Natural killer cell (primary cell): ENCODE measurements around the gene SYNGR2. TPM values are rescaled to one million over a fixed set of nuclear protein-coding genes. Genes with fewer than 3 reads are reported as not detected.

Experiments used
- ATAC-seq, 3 donors: fragments of 150-1000 bp in 2 of 3; fragments of 200-7000 bp in 1 of 3; cut with Tn5 transposase; 1 replicate in 1 of 3; 2 replicates in 2 of 3; pipeline ENCODE4 v1.10.0; 2021; ENCODE audit warnings: mild to moderate bottlenecking in 2 of 3, moderate library complexity in 2 of 3
- DNase-seq, 2 donors: peaks; one replicate each; pipeline versions ENCODE4 v3.0.0 to v3.0.0-alpha.2; 2013 to 2021; ENCODE audit warnings: mixed read lengths in 1 of 2
- H3K27ac ChIP-seq: one replicate; pipeline ENCODE4 v1.5.1; 2013; ENCODE audit warnings: mild to moderate bottlenecking, low read length
- H3K27me3 ChIP-seq: one replicate; pipeline ENCODE4 v1.6.1; 2013; ENCODE audit warnings: low read length; ENCODE audit not compliant: control insufficient read depth, insufficient read depth
- H3K36me3 ChIP-seq: one replicate; pipeline ENCODE4 v1.6.1; 2013; ENCODE audit warnings: low read length; ENCODE audit not compliant: control insufficient read depth, insufficient read depth
- H3K4me1 ChIP-seq: one replicate; pipeline ENCODE4 v1.6.1; 2013; ENCODE audit warnings: low read length; ENCODE audit not compliant: control insufficient read depth, insufficient read depth
- H3K4me3 ChIP-seq: one replicate; pipeline ENCODE4 v1.5.1; 2013; ENCODE audit warnings: low read length
- H3K9me3 ChIP-seq: one replicate; pipeline ENCODE4 v1.6.1; 2013; ENCODE audit warnings: low read length; ENCODE audit not compliant: control insufficient read depth, insufficient read depth
- H3K27ac Mint-ChIP-seq, 2 donors: one replicate each; pipeline ENCODE4 v1.8.0; 2022; ENCODE audit warnings: mild to moderate bottlenecking in 2 of 2, mixed read lengths in 2 of 2, moderate library complexity in 1 of 2
- H3K27me3 Mint-ChIP-seq, 2 donors: one replicate each; pipeline ENCODE4 v1.8.0; 2022; ENCODE audit warnings: low read depth in 2 of 2, mixed read lengths in 2 of 2
- H3K36me3 Mint-ChIP-seq: one replicate; pipeline ENCODE4 v1.8.0; 2022; ENCODE audit warnings: mixed read lengths
- H3K4me1 Mint-ChIP-seq, 2 donors: one replicate each; pipeline ENCODE4 v1.8.0; 2022; ENCODE audit warnings: mixed read lengths in 2 of 2
- H3K4me3 Mint-ChIP-seq: one replicate; pipeline ENCODE4 v1.8.0; 2022; ENCODE audit warnings: mild to moderate bottlenecking, moderate library complexity, mixed read lengths
- H3K9me3 Mint-ChIP-seq, 2 donors: one replicate each; pipeline ENCODE4 v1.8.0; 2022; ENCODE audit warnings: mixed read lengths in 2 of 2
- WGBS: methylation state at CpG from one replicate; pipeline ENCODE4 v1.1.7; 2013; ENCODE audit warnings: missing lambda C conversion rate; ENCODE audit not compliant: insufficient coverage; 5-methylcytosine and 5-hydroxymethylcytosine counted together
- intact Hi-C: fragments of 100-400 bp; cut with micrococcal nuclease; formaldehyde crosslinking; loops from one replicate; pipeline ENCODE4 v1.14.2; 2022
- total RNA-seq, 4 donors: library from RNA; stranded (reverse); fragments of 120-200 nt in 1 of 4; gene quantifications; one replicate each; pipeline versions ENCODE4 v1.2.3 to v1.2.4, GENCODE V29; 2013 to 2022
- TF ChIP-seq, protein P1 (sequence below): fragments of 200-600 bp; IDR thresholded peaks from one replicate; pipeline ENCODE4 v1.8.0; 2022; ENCODE audit warnings: antibody characterized with exemption

SYNGR2 gene
- total RNA-seq, 3 donors from 2014 or later (not counting 1 experiment from before 2014, with no cell fraction given) = 41.2 to 62.1 (median 43.5) TPM

DNA sequence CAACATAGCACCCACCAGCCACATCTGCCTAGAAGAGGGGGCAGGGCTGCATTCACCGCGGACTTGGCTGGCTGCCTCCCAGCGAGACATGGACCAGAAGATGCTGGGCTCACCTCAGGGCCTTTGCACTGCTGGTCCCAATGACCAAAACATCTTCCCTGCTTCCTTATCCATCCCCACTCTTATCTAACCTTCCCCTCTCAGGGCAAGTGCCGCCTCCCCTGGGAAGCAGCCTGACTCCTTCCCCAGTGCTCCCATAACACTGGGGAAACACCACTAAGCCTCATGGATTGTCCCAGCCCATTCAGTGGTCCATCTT lies 45.5 kb upstream of the SYNGR2 start:
- 53% methylated on average over 4 of the region's 4 CpGs for WGBS
- H3K4me1 Mint-ChIP-seq = peaks cover 37 to 66% of the 10 kb centered on the region in 2 donors
- intact Hi-C loops = no loop called here
- Histone ChIP-seq H3K9me3 (no peaks in the 10 kb centered on the region), H3K4me1 (peaks cover 93% of the 10 kb centered on the region), H3K36me3 (peaks cover 84% of the 10 kb centered on the region), H3K27ac (peak overlapping the region; percentile 57), H3K27me3 (no peaks in the 10 kb centered on the region), H3K4me3 (no peak overlapping the region)
- no peaks in the 10 kb centered on the region for H3K9me3 Mint-ChIP-seq
- H3K27ac Mint-ChIP-seq = peak overlapping the region; percentile 82 to 84
- ATAC-seq (no peak), DNase-seq (no peak)
- H3K4me3 Mint-ChIP-seq = peak overlapping the region; percentile 71
- no peaks in the 10 kb centered on the region for H3K36me3 Mint-ChIP-seq
- TF ChIP-seq, protein P1, sequence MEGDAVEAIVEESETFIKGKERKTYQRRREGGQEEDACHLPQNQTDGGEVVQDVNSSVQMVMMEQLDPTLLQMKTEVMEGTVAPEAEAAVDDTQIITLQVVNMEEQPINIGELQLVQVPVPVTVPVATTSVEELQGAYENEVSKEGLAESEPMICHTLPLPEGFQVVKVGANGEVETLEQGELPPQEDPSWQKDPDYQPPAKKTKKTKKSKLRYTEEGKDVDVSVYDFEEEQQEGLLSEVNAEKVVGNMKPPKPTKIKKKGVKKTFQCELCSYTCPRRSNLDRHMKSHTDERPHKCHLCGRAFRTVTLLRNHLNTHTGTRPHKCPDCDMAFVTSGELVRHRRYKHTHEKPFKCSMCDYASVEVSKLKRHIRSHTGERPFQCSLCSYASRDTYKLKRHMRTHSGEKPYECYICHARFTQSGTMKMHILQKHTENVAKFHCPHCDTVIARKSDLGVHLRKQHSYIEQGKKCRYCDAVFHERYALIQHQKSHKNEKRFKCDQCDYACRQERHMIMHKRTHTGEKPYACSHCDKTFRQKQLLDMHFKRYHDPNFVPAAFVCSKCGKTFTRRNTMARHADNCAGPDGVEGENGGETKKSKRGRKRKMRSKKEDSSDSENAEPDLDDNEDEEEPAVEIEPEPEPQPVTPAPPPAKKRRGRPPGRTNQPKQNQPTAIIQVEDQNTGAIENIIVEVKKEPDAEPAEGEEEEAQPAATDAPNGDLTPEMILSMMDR = no peak
- no peaks in the 10 kb centered on the region for H3K27me3 Mint-ChIP-seq

DNA sequence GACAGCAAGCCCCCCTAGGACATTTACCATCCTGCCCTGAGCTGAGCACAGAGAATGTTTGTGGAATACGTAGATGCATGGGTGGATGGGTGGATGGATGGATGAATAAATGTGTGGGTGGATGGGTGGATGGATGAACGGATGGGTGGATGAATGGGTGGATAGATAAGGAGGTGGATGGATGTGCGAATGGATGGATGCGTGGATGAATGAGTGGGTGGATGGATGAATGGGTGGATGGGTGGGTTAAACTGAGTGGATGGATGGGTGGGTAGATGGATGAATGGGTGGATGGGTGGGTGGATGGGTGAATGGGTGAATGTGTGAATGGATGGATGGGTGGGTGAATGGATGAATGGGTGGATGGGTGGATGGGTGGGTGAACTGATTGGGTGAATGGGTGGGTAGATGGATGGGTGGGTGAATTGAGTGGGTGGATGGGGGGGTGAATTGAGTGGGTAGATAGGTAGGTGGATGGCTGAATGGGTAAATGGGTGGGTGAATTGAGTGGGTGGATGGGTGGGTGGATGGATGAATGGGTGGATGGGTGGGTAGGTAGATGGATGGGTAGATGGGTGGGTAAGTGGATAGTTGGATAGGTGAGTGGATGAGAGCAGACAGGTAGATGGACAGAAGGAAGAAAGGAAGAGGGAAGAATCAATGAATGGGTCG lies 45.0 kb upstream of the SYNGR2 start:
- H3K36me3 ChIP-seq = peaks cover 81% of the 10 kb centered on the region
- H3K4me3 ChIP-seq = no peak overlapping the region
- Mint-ChIP-seq H3K9me3 (no peaks in the 10 kb centered on the region), H3K27me3 (no peaks in the 10 kb centered on the region), H3K4me1 (peaks cover 35 to 63% of the 10 kb centered on the region in 2 donors), H3K4me3 (peak overlapping the region; percentile 71), H3K27ac (peak overlapping the region; percentile 82 to 84), H3K36me3 (no peaks in the 10 kb centered on the region)
- ATAC-seq (no peak), DNase-seq (no peak)
- peaks cover 89% of the 10 kb centered on the region for H3K4me1 ChIP-seq
- H3K9me3 ChIP-seq = no peaks in the 10 kb centered on the region
- TF ChIP-seq, protein P1 = no peak
- no peaks in the 10 kb centered on the region for H3K27me3 ChIP-seq
- H3K27ac ChIP-seq = peak overlapping the region; percentile 57
- intact Hi-C loops = no loop called here
- WGBS = 97% methylated on average over 5 of the region's 5 CpGs

DNA sequence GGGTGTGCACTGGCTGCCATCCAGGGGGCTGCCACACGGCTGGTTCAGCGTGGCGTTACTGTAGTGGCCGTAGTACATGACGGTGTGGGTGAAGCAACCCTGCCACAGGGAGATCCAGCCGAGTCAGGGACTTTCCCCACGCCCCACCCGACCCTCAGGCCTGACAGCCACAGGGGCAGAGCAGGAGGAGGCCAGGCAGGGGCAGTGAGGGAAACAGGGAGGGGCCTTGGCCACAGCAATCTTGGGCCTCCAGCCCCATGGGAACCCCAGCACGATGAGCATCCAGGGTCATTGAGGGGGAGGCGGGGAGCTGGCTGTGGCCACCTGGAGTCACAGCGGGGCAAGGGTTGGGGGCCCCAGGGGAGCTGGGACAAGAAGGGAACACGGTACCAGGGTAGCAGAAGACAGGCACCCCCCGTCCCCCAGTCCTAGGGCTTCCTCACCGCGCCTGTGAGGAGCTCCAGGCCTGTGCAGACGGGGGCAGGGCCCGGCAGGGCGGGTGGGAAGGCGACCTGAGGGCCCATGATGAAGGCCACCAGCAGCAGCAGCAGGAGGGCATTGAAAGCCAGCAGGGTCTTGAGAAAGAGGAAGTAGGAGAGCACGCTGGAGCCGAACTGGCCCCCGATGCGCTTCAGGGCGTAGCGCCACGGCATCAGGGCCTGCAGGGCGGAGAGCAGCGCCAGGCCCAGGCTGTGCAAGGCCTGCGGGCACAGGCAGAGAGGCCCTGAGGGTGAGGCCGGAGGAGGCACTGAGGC lies 44.1 kb upstream of the SYNGR2 start:
- Histone ChIP-seq H3K4me3 (no peak overlapping the region), H3K27me3 (no peaks in the 10 kb centered on the region), H3K27ac (peak overlapping the region; percentile 51), H3K4me1 (peaks cover 87% of the 10 kb centered on the region), H3K9me3 (no peaks in the 10 kb centered on the region), H3K36me3 (peaks cover 73% of the 10 kb centered on the region)
- intact Hi-C loops = no loop called here
- Mint-ChIP-seq H3K9me3 (no peaks in the 10 kb centered on the region), H3K27me3 (no peaks in the 10 kb centered on the region), H3K36me3 (no peaks in the 10 kb centered on the region), H3K27ac (peak overlapping the region; percentile 82 to 84), H3K4me1 (peaks cover 39 to 67% of the 10 kb centered on the region in 2 donors), H3K4me3 (peak overlapping the region; percentile 65)
- WGBS = 27% methylated on average over 30 of the region's 30 CpGs
- TF ChIP-seq, protein P1 = no peak
- ATAC-seq (no peak), DNase-seq (peak in 1 of 2 donors; percentile 54)
